AG04449 (cell line): ENCODE results near the gene S100A14.
"Not testable (repeated sequence)": the region's sequence is repeated elsewhere in the genome, so short reads cannot be mapped to it uniquely, and the experiment has no call there.

Experiments used
- CTCF ChIA-PET: fragments of 350-600 bp; formaldehyde crosslinking; extraction: SDS; loops from one replicate; lab custom pipeline; 2021; ENCODE audit warnings: antibody characterized with exemption; lab: Yijun Ruan, JAX
- POLR2A ChIA-PET: fragments of 400-600, 350-600 bp; formaldehyde crosslinking; extraction: SDS; loops from one replicate; lab custom pipeline; 2020; ENCODE audit warnings: antibody characterized with exemption, inconsistent platforms; lab: Yijun Ruan, JAX
- DNase-seq: peaks from one replicate; pipeline ENCODE4 v3.0.0-alpha.2; 2010; ENCODE audit warnings: low read depth, low spot score
- H3K4me3 ChIP-seq: 2 replicates; pipeline ENCODE4 v1.5.1; 2011; ENCODE audit warnings: low read depth, mild to moderate bottlenecking, control low read depth, low read length
- CTCF ChIP-seq: IDR thresholded peaks from one replicate; pipeline ENCODE4 v1.5.1; 2011; ENCODE audit warnings: mild to moderate bottlenecking, moderate library complexity, low read length, control low read depth, inconsistent platforms; ENCODE audit not compliant: insufficient read depth; ENCODE audit errors: missing control alignments

S100A14 gene

DNA sequence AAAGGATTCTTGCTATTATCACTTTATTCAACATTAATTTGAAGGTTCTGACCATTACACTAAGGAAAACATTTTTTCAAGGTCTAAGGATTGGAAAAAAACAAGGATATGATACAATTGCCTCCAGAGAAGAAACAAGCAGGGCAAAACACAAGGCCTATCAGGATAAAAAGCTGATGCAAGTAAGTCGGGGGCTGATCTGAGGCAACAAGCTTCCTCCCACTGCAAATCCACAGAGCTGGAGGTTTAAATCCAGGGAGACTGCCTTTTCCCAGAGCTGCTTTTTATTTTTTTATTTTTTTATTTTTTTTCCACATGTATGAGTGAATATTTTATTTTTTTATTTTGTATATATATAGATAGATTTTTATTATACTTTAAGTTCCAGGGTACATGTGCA, 31.1 kb downstream of the S100A14 start:
- DNase-seq, result no peak
- POLR2A ChIA-PET, result no interaction called here
- H3K4me3 ChIP-seq, result no peak overlapping the region
- TF ChIP-seq CTCF, result no peak
- CTCF ChIA-PET, result interaction anchor here (0.9 to 2.9 kb wide), 5 partner anchors 13 to 74 kb away, joined by 3 to 14 read pairs (median 4); partner anchors contain the start of gene S100A13

- ChIA-PET CTCF (interaction anchor here (0.7 to 2.9 kb wide), 4 partner anchors 11 to 51 kb away, joined by 3 to 10 read pairs (median 3); no protein-coding TSS in a partner anchor), POLR2A (interaction anchor here (1.1 kb wide), 1 partner anchor 50 kb away, joined by 3 read pairs; no protein-coding TSS in a partner anchor)
- H3K4me3 ChIP-seq, result no peak overlapping the region
- no peak for TF ChIP-seq CTCF
- no peak for DNase-seq
These were observed 32.1 kb downstream of the S100A14 start for GRCh38 chr1:153583976-153584375.

GRCh38 chr1:153583514-153583913, 32.6 kb downstream of the S100A14 start:
- not testable (repeated sequence) for DNase-seq, H3K4me3 ChIP-seq
- ChIA-PET POLR2A (interaction anchor here (1.1 kb wide), 1 partner anchor 49 kb away, joined by 3 read pairs; no protein-coding TSS in a partner anchor), CTCF (interaction anchor here (1.0 to 2.9 kb wide), 2 partner anchors 15 to 50 kb away, joined by 3 to 10 read pairs; no protein-coding TSS in a partner anchor)

- CTCF ChIA-PET, DNase-seq, H3K4me3 ChIP-seq, POLR2A ChIA-PET: not testable (repeated sequence)
These were observed 33.3 kb downstream of the S100A14 start for GRCh38 chr1:153582836-153583235.

DNA sequence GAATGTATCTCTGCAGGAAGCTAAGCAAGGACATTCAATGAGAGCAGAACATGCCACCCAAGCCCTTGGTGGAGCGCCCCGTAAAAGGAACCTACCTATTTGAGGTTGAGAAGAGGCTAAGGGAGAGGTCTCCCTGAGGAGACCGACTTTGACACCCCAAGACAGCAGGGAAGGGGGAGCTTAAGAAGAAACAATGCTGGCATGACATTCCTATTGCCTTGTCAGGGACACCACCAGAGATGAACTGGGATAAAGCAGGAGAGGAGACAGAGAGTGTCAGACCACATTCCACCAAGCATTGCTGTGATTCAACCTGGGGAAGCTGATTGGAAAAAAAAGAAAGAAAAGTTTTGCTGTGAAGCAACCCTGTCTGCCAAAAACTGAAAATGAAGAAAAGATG, 37.2 kb downstream of the S100A14 start:
- no peak for TF ChIP-seq CTCF
- ChIA-PET POLR2A (no interaction called here), CTCF (interaction anchor here (0.8 to 4.2 kb wide), 4 partner anchors 10 to 68 kb away, joined by 3 to 26 read pairs (median 12); no protein-coding TSS in a partner anchor)

GRCh38 chr1:153578490-153578889, 37.6 kb downstream of the S100A14 start:
- ChIA-PET CTCF (interaction anchor here (1.0 to 4.2 kb wide), 8 partner anchors 10 to 89 kb away, joined by 3 to 26 read pairs (median 4); no protein-coding TSS in a partner anchor), POLR2A (interaction anchor here (1.7 kb wide), 1 partner anchor 49 kb away, joined by 8 read pairs; the partner anchor contains the start of genes S100A1 and S100A13)
- TF ChIP-seq CTCF, result no peak
- no peak overlapping the region for H3K4me3 ChIP-seq
- DNase-seq, result no peak

More for the DNA sequence above, 37.2 kb downstream of the S100A14 start:
- H3K4me3 ChIP-seq, result no peak overlapping the region
- no peak for DNase-seq

GRCh38 chr1:153577624-153578051, 38.5 kb downstream of the S100A14 start:
- no peak for TF ChIP-seq CTCF
- CTCF ChIA-PET, result interaction anchor here (0.6 to 4.2 kb wide), 12 partner anchors 9 to 172 kb away, joined by 3 to 26 read pairs (median 4); partner anchors contain the start of gene S100A2
- POLR2A ChIA-PET, result interaction anchor here (0.5 to 2.2 kb wide), 5 partner anchors 11 to 56 kb away, joined by 3 to 8 read pairs (median 4); partner anchors contain the start of genes CHTOP, S100A1, S100A13 and S100A6
- DNase-seq, result no peak
- H3K4me3 ChIP-seq, result no peak overlapping the region
